MCF 10A (cell line): ENCODE data around the gene GPR108. TPM values are rescaled to one million over a fixed set of nuclear protein-coding genes. Genes with fewer than 3 reads are reported as not detected.

Experiments used
- BruUV-seq: library from RNA; stranded (reverse); fragments of 400-500 nt; replicated peaks from 2 replicates; lab custom pipeline; 2021; lab: Mats Ljungman, UMichigan
- CTCF ChIA-PET: fragments of 300-600 bp; sonication (Branson Sonifier 250); formaldehyde crosslinking; extraction: SDS; loops from one replicate; lab custom pipeline; 2021; ENCODE audit warnings: antibody characterized with exemption, inconsistent platforms; lab: Yijun Ruan, JAX
- POLR2A ChIA-PET: fragments of 300-600, 350-650 bp; sonication (Branson Sonifier 250); formaldehyde crosslinking; extraction: SDS; loops from one replicate; lab custom pipeline; 2020; ENCODE audit warnings: antibody characterized with exemption, inconsistent platforms; lab: Yijun Ruan, JAX
- DNase-seq: peaks from one replicate; pipeline ENCODE4 v3.0.0-alpha.2; 2018; ENCODE audit not compliant: unreplicated experiment
- H3K27ac Mint-ChIP-seq: one replicate; pipeline ENCODE4 v1.8.0; 2022; ENCODE audit warnings: mild to moderate bottlenecking, low read depth, mixed read lengths; ENCODE audit not compliant: unreplicated experiment
- H3K27me3 Mint-ChIP-seq: one replicate; pipeline ENCODE4 v1.8.0; 2022; ENCODE audit warnings: mixed read lengths; ENCODE audit not compliant: insufficient read depth, unreplicated experiment
- H3K36me3 Mint-ChIP-seq: one replicate; pipeline ENCODE4 v1.8.0; 2022; ENCODE audit warnings: mild to moderate bottlenecking, moderate library complexity, mixed read lengths; ENCODE audit not compliant: insufficient read depth, unreplicated experiment
- H3K4me1 Mint-ChIP-seq: one replicate; pipeline ENCODE4 v1.8.0; 2022; ENCODE audit warnings: mixed read lengths; ENCODE audit not compliant: insufficient read depth, unreplicated experiment
- H3K4me3 Mint-ChIP-seq: one replicate; pipeline ENCODE4 v1.8.0; 2022; ENCODE audit warnings: mild to moderate bottlenecking, moderate library complexity, mixed read lengths; ENCODE audit not compliant: unreplicated experiment
- H3K9me3 Mint-ChIP-seq: one replicate; pipeline ENCODE4 v1.8.0; 2022; ENCODE audit warnings: mixed read lengths; ENCODE audit not compliant: unreplicated experiment
- intact Hi-C: fragments of 100-400 bp; cut with micrococcal nuclease; formaldehyde crosslinking; loops from 2 replicates; pipeline ENCODE4 v1.14.1; 2022
- microRNA-seq: library from miRNA; unstranded; fragments of <30 nt; microRNA quantifications from one replicate; pipeline ENCODE4 v1.2.0, GENCODE V29; 2022
- total RNA-seq: library from RNA; stranded (reverse); gene quantifications from 2 replicates; pipeline ENCODE4 v1.2.3, GENCODE V29; 2022
- TF ChIP-seq, protein P1 (sequence below): fragments of 200-600 bp; IDR thresholded peaks from one replicate; pipeline ENCODE4 v1.8.0; 2022; ENCODE audit warnings: antibody characterized with exemption, mild to moderate bottlenecking; ENCODE audit not compliant: unreplicated experiment

Gene GPR108
- total RNA-seq, 1 experiment from 2014 or later = 115 TPM

DNA sequence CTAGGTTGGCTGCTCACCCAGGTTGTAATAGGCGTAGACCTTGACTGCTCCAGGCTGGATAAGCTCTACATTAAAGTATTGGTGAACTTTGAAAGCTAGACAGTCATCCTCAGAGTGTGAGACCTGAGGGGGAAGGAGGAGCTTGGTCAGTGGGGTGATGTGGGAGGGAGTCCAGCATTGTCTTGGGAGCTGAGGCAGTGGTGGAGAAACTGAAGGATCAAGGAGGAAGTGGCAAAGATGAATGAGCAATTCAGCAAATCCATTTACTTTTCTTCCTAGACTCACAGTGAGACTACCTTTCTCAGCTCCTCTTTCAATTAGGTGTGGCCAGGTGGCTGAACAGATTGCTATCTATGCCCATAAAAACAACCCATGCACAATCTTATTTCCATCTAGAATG lies 57.2 kb downstream of the GPR108 start:
- Mint-ChIP-seq H3K4me3 (no peak overlapping the region), H3K27ac (no peak overlapping the region), H3K4me1 (peaks cover 29% of the 10 kb centered on the region), H3K9me3 (no peaks in the 10 kb centered on the region), H3K36me3 (peaks cover 100% of the 10 kb centered on the region), H3K27me3 (no peaks in the 10 kb centered on the region)
- no peak for DNase-seq
- TF ChIP-seq, protein P1, sequence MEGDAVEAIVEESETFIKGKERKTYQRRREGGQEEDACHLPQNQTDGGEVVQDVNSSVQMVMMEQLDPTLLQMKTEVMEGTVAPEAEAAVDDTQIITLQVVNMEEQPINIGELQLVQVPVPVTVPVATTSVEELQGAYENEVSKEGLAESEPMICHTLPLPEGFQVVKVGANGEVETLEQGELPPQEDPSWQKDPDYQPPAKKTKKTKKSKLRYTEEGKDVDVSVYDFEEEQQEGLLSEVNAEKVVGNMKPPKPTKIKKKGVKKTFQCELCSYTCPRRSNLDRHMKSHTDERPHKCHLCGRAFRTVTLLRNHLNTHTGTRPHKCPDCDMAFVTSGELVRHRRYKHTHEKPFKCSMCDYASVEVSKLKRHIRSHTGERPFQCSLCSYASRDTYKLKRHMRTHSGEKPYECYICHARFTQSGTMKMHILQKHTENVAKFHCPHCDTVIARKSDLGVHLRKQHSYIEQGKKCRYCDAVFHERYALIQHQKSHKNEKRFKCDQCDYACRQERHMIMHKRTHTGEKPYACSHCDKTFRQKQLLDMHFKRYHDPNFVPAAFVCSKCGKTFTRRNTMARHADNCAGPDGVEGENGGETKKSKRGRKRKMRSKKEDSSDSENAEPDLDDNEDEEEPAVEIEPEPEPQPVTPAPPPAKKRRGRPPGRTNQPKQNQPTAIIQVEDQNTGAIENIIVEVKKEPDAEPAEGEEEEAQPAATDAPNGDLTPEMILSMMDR = no peak
- POLR2A ChIA-PET = no interaction called here
- intact Hi-C loops = no loop called here
- BruUV-seq = no TSS peak
- CTCF ChIA-PET = interaction anchor here (0.5 to 1.0 kb wide), 3 partner anchors 16 to 186 kb away, joined by 3 to 4 read pairs (median 4); no protein-coding TSS in a partner anchor

Small RNA genes lying within 50 kb of the gene (microRNA-seq; reads per million reads assigned to microRNA genes)
- 0.40 reads per million for gene MIR6791

Other genes starting within 250 kb of the GPR108 start
- gene TUBB4A, start 235.3 kb downstream of the GPR108 start, total RNA-seq = not detected in 2 replicates
- gene TNFSF9, start 206.6 kb downstream of the GPR108 start, total RNA-seq = 6.2 and 6.9 TPM in 2 replicates
- gene CD70, start 146.4 kb downstream of the GPR108 start, total RNA-seq = 13.4 and 14.7 TPM in 2 replicates
- gene TNFSF14, start 67.4 kb downstream of the GPR108 start, total RNA-seq = 12.1 and 12.2 TPM in 2 replicates
- gene C3, start 16.9 kb downstream of the GPR108 start, total RNA-seq = 842 and 872 TPM in 2 replicates
- 45.4 and 49.7 TPM in 2 replicates for gene TRIP10, start 2.1 kb upstream of the GPR108 start, total RNA-seq
- 28.5 and 76.7 TPM in 2 replicates for gene SH2D3A, start 29.9 kb upstream of the GPR108 start, total RNA-seq
- not detected in 2 replicates for gene VAV1, start 35.1 kb upstream of the GPR108 start, total RNA-seq
- gene ADGRE1, start 150.0 kb upstream of the GPR108 start, total RNA-seq = not detected in 2 replicates